NCI-H345 (cell line): Measurements from ENCODE around the gene TMEM198.

Experiments
- DNase-seq: peaks from one replicate; lab custom pipeline; 2025; lab: John Stamatoyannopoulos, UW

Gene TMEM198

GRCh38 chr2:219543596-219544358 is at the start of gene TMEM198, which contains the start of gene CHPF:
Gene TMEM198, plus strand, starts transcription at chr2:219544028. Its CDS starts 700 bp downstream, at chr2:219544728.
Gene CHPF, minus strand, starts transcription at chr2:219543809. Its CDS starts 271 bp downstream, at chr2:219543538.
- peak; percentile 99 for DNase-seq

DNA sequence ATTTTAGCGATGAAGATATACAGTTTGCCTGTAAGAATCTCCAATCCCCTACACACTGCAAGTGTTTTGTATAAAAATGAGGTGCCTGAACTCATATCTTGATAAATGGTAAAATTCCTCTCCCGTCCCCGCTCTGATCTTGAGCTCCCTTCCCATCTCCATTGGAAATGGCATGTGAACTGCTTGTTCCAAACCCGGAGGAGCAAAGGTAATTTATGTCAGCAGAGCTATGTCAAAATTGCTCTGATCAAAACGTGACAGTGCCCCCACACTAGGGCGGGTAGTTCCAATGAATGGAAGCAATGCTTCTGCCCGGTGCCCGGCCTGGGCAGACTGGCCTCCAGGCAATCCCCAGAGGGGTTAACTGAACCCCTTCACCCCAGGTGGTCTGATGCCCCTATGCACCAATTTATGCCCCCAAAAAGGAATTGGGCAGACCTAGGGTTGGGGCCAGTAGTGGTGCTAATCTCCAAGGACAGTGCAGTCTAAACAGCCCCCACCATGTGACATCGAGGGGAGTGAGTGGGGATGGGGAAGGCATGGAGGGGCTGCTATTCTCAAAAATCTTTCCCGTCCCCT is 48.8 kb upstream of the TMEM198 start:
- DNase-seq: no peak

- peak; percentile 62 for DNase-seq
Measured at GRCh38 chr2:219495531-219496122, 48.2 kb upstream of the TMEM198 start.

DNA sequence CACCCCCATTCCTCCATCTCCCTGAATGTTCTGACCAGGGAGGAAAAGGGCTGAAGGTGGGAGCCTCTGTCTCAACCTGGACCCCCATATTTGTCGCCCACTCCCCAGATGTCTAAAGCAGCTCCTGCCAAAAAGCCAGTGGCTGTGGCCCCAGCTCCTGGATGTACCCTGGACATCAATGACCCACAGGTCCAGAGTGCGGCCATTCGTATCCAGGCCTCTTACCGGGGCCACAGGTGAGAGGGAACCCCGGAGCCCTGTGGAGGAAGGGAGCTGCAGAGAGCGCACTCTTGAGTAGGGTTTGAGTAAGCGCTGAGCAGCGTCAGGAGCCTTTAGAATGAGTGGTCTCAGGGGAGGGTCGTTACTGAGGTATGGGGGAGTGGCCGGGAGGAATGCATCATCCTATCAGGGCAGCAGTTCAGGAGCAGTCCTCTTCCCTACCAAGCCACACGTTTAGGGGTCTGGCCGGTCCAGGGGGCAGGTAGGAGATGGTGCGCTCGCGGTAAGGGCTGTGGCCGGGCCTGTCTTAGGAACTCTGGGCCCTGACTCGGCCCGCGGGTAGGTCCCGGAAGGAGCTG is 47.5 kb upstream of the TMEM198 start:
- DNase-seq: no peak

- DNase-seq: peak; percentile 37
Measured at GRCh38 chr2:219496825-219497494, 46.9 kb upstream of the TMEM198 start.

GRCh38 chr2:219497495-219498279 is 46.1 kb upstream of the TMEM198 start:
- peak; percentile 38 for DNase-seq

- DNase-seq: peak; percentile 97
Measured at GRCh38 chr2:219498280-219499057, 45.4 kb upstream of the TMEM198 start, which contains the start of gene GMPPA. Gene GMPPA, plus strand, starts transcription at chr2:219498891. Its CDS starts 1,085 bp downstream, at chr2:219499976.

- DNase-seq: no peak
Measured at GRCh38 chr2:219499058-219499307, 44.8 kb upstream of the TMEM198 start.

DNA sequence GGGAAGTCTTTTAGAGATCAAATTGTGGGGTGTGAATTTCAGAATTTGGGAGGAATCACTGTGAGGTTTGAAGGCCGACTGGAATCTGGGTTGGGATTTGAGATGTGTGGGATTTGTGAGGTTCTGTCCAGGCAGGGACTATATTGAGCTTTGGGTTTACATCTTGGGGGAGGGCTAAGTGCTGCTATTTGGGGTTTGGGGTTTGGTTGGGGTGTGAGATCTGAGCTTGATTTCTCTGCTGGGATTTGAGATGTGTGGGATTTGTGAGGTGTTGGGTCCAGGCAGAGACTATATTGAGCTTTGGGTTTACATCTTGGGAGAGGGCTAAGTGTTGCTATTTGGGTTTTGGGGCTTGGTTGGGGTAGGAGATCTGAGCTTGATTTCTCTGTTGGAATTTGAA is 44.3 kb upstream of the TMEM198 start:
- DNase-seq: no peak

DNA sequence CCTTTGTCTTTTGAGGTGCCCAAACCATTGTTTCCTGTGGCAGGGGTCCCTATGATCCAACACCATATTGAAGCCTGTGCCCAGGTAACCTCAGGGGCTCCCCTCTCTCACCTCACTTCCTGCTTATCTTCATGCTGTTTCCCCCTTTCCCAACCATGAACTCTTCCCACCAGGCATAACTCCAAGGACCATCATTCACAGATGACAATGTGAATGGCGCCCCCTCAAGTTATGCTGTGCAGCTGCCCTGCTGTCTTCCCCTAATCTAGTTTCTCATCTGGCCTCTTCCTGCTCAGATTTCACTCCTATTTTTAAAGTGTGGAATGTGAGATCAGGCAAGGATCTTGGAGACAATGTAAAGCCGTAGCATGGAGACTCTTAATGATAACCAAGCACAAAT is 43.7 kb upstream of the TMEM198 start:
- no peak for DNase-seq

DNA sequence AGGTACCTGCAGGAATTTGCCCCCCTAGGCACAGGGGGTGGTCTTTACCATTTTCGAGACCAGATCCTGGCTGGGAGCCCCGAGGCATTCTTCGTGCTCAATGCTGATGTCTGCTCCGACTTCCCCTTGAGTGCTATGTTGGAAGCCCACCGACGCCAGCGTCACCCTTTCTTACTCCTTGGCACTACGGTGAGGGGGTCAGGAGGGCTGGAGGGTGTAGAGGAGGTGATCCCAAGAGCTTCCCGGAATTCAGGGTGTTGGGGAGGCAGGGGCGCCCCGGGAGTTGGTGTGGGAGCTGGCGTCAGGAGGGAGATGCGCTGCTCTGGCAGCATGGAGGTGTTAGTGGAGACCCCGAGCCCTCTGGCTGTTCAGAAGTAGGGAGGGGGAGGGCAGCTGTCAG is 42.0 kb upstream of the TMEM198 start:
- DNase-seq: no peak

DNA sequence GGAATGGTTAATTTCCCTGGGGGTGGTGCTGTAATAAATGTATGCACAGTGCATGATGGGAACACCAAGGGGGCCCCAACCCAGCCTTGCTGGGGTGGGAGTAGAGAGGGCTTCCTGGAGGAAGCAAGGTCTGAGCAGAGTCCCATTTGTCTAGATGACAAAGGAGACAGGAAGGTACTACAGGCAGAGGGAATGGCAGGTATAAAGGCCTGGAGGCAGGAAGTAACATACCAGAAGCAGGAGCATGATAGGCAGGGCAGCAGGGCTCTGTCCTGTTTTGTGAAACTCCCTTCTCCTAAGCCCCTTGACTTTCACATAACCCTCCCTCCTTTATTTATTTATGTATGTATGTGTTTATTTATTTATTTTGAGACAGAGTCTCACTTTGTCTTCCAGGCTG is 41.2 kb upstream of the TMEM198 start:
- DNase-seq: no peak

GRCh38 chr2:219505585-219505984 is 38.2 kb upstream of the TMEM198 start:
- DNase-seq: no peak

- no peak for DNase-seq
Measured at GRCh38 chr2:219506153-219506801, 37.6 kb upstream of the TMEM198 start.

GRCh38 chr2:219506802-219507526 is 36.9 kb upstream of the TMEM198 start:
- no peak for DNase-seq

DNA sequence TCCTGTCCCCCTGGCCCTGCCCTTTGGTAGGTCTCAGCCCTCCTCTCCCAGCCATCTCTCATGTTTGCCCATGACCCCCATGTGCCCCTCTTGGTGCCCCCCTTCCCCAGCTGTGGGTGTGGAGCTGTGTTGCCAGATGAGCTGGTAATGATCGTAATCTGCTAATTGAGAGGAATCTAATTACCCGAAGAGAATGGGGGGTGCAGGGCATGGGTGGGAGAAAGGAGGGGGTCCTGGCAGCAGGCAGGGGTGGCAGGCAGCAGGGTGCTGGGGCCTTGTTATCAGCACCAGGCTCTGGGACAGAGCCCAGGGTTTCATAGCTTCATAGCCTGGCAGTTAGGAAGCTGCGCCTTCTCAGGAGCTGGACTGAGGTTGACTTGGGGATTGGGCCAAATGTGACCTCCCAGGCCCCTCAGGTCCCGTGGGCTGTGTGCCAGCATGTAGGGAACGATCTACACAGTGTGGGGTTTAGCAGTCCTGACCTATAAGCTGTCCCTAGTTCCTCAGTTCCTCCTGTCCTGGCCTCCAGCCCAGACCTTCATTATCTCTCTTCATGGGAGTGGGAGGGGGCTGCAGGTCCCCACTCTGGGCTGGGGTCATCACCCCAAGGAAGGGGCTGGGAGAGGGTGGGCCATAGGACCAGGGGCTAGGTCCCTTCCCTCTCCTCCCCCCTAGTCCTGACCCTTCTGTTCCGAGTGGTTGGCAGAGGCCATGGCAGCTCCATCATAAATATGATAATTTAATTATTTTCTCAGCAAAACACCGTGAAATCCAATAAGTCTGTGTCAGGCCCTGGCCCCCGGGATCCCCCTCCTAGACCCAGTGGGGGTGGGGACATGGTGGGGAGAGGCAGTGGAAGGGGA is 36.0 kb upstream of the TMEM198 start:
- DNase-seq: no peak

DNA sequence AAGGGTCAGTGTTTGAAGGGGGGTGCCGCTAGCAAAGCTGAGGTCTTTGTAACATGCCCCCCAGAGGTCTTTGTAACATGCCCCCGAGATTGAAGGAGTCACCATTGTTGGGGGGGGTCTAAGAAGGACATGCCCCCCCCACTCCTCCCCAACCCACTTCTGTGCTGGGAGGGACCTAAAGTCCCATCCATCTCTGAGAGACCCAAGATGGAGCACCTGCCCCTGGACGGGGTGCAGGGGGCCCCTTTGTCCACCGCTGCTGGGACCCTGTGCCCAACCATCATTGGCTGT is 35.4 kb upstream of the TMEM198 start:
- no peak for DNase-seq

DNA sequence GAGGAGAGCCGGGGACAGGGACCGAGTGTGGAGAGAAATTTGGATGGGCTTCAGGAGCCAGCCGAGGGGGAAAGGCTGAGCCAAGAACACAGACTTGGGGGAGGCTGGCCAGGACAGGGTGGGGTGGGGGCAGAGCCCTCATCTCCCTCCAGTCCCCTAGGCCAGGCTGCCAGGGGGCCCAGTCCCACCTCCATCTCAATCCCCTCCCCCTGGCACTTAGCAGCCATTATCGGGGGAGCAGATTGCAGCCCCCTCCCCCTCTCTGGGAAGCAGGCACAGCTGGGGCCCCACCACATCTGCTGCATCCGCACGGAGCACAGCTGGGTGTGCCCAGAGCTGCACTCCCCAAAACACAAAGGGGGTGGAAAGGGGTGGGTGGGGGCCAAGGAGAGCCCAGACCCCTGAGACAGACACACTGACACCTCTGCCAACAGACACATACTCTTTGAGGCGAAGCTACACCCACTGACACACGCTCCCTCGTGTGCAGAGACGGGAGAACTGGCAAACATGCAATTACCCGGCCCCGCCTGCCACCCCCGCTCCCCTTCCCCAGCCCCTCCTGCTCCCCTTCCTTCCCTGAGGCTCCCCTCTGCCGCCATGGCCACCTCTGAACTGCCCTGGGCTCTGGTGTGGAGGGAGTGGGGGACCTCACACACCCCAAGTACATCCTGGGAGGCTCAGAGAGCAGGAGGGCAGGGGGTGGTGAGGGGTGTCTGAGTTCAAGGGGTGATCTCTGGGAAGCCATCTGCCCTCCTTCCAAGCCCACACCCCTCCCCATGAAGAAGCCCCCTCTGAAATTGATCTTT is 34.7 kb upstream of the TMEM198 start:
- DNase-seq: no peak
